Fibroblast of villous mesenchyme (primary cell): ENCODE measurements around the gene ABHD15. TPM values are rescaled to one million over a fixed set of nuclear protein-coding genes. Genes with fewer than 3 reads are reported as not detected.

Experiments used
- DNase-seq: peaks from one replicate; pipeline ENCODE4 v3.0.0-alpha.2; 2010; ENCODE audit warnings: low read depth
- H3K4me3 ChIP-seq: 2 replicates; pipeline ENCODE4 v1.5.1; 2011; ENCODE audit warnings: low read depth, mild to moderate bottlenecking, low read length
- total RNA-seq: library from RNA; depleted of rRNA; stranded (reverse); fragments of >200 nt; gene quantifications from 2 replicates; pipeline ENCODE4 v1.2.3, GENCODE V29; 2012
- TF ChIP-seq, protein P1 (sequence below): IDR thresholded peaks from 2 replicates; pipeline ENCODE4 v1.5.1; 2012; ENCODE audit warnings: low read depth, mild to moderate bottlenecking, low read length; ENCODE audit not compliant: insufficient read depth

The ABHD15 gene
- total RNA-seq, 1 donor, result 8.2 TPM

DNA sequence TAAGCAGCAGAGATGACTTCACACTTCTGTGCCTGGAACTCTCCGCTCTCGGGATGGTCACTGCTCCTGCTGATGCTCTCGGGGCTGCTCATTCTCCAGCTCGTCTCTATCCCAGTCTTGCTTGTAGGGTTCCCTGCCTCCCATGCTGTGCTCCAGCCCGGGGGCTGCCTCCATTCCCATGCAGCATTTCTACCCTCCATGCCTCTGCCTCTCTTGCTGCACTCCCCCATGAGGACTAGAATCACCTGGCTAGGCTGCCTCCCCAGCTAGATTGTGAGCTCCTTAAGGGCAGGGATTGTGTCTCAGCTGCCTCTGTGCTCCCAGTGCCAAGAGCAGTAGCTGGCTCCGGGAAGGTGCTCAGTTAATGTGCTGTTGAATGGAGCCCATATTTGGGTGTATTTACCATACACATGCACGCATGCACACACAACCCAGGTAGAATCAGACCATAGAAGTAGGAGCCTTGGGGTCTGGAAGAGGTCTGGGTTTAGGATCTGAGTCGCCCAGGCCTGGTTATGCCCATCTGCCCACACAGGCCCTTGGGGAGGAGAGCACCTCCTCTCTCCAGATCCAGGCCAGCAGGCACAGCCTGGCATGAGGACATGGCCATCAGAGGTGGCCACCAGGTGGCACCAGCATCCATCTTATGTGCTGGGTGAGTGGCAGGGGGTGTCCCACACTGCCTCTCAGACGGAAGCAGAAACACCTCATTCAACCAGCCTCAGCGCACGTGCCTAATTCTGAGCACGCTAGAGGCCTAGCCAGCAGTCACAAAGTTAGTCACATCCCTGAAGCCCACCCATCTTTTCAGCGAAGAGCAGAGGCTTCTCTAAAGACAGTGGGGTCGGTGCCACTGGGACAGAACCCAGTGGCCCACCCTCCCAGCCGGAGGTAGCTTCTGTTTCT lies 13.3 kb upstream of the ABHD15 start:
- peak; percentile 79 for DNase-seq
- no peak overlapping the region for H3K4me3 ChIP-seq
- TF ChIP-seq, protein P1, sequence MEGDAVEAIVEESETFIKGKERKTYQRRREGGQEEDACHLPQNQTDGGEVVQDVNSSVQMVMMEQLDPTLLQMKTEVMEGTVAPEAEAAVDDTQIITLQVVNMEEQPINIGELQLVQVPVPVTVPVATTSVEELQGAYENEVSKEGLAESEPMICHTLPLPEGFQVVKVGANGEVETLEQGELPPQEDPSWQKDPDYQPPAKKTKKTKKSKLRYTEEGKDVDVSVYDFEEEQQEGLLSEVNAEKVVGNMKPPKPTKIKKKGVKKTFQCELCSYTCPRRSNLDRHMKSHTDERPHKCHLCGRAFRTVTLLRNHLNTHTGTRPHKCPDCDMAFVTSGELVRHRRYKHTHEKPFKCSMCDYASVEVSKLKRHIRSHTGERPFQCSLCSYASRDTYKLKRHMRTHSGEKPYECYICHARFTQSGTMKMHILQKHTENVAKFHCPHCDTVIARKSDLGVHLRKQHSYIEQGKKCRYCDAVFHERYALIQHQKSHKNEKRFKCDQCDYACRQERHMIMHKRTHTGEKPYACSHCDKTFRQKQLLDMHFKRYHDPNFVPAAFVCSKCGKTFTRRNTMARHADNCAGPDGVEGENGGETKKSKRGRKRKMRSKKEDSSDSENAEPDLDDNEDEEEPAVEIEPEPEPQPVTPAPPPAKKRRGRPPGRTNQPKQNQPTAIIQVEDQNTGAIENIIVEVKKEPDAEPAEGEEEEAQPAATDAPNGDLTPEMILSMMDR, result peak; percentile 82

DNA sequence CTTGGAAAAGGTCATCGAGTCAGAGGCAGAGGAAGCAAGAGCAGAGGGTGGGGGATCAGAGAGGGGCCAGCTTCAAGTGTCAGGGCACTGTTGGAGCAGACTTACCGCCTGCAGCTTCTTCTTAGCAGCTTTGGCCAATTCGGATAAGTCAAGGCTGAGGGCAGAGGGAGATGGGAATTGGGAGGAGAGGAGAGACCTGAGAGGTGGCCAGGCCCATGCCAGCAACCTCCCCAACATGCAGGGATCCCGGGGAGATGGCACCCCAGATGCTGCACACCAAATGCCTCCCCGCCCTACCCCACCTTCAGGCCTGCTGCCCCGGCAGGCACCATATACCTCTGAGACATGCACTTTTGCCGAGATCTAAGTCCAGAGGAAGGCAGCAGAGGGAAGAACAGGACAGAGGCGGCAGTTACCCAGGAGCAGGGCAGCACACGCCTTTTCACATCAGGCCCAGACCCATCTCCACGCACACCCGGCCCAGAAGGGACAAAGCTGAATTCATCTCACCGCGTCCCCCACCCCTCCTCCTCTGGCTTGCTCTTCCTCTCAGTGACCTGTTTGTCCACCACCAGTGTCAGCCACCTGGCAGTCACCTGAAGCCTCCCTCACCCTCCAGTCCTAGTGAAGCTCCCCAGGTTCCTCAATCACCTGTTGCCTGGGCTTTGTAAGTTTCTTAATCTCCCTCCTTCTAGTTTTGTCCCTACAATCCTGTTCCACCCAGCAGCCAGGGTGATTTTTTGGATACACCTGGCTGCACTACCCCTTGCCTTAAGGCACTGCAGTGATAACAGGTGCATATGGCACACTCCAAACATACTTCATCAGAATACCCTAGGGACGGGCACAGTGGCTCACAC lies 12.0 kb upstream of the ABHD15 start:
- H3K4me3 ChIP-seq, result no peak overlapping the region
- TF ChIP-seq, protein P1, result no peak
- no peak for DNase-seq

DNA sequence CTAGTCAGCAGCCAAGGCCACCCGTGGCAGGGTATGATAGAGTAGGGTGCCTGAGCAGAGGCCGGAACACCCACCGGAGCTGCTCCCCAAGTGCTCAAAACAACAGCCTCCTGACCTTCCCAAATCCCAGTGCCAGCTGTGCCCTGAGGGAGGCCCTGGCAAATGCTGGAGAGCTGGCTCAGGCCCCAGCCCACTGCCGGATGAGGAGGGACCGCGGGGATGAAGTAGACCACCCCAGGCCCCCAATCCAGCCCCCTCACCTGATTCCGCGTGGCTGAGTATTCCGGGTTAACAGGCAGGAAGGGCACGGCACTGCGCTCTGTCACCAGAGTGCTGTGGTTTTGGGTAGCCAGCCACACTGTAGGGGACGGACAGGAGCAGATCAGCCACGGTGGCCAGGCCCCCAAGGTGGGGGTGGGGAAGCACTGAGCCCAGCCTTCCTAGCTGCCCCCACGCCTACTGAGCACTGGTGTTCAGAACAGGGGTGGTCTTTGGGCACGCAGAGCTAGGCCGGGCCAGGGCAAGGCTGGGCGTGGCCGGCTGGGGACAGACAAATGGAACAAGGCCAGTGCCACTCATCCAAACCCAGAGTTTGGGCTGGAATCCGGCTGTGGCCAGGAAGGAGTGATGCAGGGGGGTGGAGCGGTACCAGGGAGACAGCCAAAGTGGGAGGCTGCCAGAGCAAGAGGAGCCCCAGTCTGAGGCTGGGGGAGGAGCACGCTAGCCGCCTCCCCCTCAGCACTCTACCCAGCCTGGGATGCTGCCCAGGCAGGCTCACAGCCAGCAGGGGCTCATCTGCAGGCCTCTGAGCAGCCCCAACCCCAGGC lies 10.8 kb upstream of the ABHD15 start:
- H3K4me3 ChIP-seq, result no peak overlapping the region
- TF ChIP-seq, protein P1, result no peak
- no peak for DNase-seq

DNA sequence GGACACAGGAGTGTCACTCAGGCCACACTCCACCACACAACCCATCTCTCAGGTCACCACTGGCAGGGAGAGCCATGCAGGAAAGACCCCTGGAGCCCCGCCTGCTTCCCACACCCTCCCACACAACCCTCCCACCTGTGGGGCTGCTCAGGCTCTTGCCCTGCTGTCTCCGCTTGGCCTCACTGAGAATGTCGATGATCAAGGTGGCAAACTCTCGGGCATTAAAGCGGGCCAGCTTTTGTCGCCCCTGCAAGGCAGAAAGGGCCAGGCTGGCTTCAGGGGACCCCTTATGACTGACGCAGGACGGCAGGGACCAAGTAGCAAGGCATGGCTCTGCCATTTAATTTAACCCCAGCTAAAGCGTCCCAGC lies 10.1 kb upstream of the ABHD15 start:
- no peak overlapping the region for H3K4me3 ChIP-seq
- no peak for DNase-seq
- TF ChIP-seq, protein P1, result no peak

DNA sequence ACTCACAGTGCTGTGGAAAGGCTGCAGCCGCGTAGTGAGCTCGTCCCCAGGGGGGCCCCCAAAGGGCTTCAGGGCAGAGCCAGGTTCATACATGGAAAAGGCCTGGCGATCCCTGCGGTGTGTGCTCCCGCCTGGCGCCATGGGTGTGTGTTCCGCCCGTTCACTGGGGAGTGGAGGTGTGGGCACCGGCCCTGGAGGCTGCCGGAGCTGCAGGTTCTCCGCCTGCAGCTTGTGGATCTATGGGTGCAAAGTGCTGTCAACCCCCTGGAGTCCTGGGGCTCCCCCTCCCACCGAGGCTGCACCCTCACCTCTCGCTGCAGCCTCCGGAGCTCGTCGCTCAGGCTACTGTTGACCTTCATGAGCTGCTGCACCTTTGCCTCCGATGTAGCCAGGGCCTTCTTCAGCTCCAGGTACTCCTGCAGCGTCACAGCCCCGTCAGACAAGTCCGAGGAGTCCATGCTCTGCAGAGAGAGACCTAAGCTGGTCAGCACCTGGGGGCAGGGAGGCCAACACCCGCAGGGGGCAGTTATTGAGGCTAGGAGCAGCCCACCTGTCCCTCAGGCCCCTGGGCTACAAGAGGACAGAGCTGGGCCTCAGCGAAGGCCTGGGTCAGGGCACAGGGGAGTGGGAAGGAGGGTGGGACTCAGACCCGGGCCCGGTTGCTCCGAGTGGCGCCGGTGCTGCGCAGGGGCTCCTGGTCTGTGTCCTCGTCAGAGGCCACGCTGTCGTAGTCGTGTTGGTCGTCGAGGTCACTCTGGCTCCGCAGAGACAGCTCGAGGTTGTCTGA lies 9.6 kb upstream of the ABHD15 start:
- H3K4me3 ChIP-seq, result no peak overlapping the region
- TF ChIP-seq, protein P1, result no peak
- no peak for DNase-seq
